KOPT-K1 (cell line): Measurements from ENCODE around the gene XKR3.
"Not testable (repeated sequence)": the region's sequence is repeated elsewhere in the genome, so short reads cannot be mapped to it uniquely, and the experiment has no call there.

Experiments used
- H3K27ac ChIP-seq: fragments of 200-600 bp; sonication (generic); 2 replicates; pipeline ENCODE4 v1.5.1; 2016; ENCODE audit warnings: antibody characterized with exemption, mild to moderate bottlenecking, low read depth, low read length; ENCODE audit not compliant: poor library complexity, severe bottlenecking
- H3K36me3 ChIP-seq: fragments of 200-600 bp; sonication (generic); 2 replicates; pipeline ENCODE4 v1.5.1; 2017; ENCODE audit warnings: antibody characterized with exemption, mild to moderate bottlenecking, low read length, moderate library complexity; ENCODE audit not compliant: insufficient read depth
- H3K9me3 ChIP-seq: fragments of 200-600 bp; sonication (generic); 2 replicates; pipeline ENCODE4 v1.5.1; 2017; ENCODE audit warnings: antibody characterized with exemption, low read length, mild to moderate bottlenecking; ENCODE audit not compliant: insufficient read depth, poor library complexity, severe bottlenecking

The XKR3 gene

DNA sequence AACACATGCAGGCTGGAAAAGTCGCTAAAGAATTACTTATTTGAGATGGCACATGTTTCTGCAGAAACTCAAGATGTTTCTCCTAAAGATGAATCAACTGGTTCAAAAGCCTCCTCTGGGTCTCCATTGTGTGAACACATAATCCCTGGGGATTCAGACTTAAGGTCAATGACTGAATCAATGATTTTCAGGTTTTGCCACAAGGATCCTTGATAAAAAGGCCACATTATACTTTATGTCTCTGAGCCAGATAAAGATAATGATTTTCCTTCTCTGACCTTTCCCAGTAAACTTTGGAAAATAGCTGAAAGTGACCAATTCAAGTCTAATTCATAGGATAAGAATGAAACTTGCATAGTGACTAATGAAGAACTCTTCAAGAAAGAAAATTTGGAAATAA lies 2.3 kb upstream of the XKR3 start:
- H3K9me3 ChIP-seq, result peaks cover 4% of the 10 kb centered on the region
- no peak overlapping the region for H3K27ac ChIP-seq
- no peaks in the 10 kb centered on the region for H3K36me3 ChIP-seq

- Histone ChIP-seq H3K27ac (no peak overlapping the region), H3K36me3 (no peaks in the 10 kb centered on the region), H3K9me3 (peaks cover 12% of the 10 kb centered on the region)
Measured at GRCh38 chr22:16819249-16819648, 6.0 kb downstream of the XKR3 start.

DNA sequence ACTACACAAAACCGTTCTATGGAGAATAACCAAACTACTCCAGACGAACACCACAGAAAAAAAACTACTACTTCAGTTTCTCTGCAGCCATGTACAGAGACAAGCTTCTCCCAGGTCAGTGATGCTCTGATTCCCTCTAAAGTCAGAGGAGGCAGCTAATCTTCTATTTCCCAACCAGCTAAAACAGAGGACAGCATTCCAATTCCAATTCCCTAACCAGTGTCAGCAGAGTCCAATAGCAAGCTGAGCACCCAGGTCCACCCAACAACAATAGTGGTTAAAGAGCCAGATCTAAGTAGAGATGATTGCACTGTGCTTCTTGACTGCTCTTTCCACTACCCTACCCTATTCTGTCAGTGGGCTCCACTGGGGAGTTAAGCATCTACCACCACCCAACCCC lies 6.7 kb downstream of the XKR3 start:
- Histone ChIP-seq H3K9me3 (peaks cover 12% of the 10 kb centered on the region), H3K27ac (no peak overlapping the region), H3K36me3 (no peaks in the 10 kb centered on the region)

DNA sequence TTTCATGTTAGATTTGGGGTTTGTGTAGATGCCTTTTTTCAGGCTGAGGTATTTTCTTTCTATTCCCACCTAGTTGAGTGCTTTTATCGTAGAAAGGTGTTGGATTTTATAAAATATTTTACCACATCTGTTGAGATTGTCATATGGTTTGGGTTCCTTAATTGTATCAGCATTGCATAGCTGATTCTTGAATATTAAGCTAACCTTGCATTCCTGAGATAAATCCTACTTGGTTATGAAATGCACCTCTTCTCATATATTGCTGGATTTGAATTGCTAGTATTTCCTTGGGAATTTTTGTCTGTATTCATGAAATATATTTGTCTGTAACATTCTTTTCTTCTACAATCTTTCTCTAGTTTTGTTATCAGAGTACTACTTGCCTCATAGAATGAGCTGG lies 10.1 kb downstream of the XKR3 start:
- no peak overlapping the region for H3K27ac ChIP-seq
- no peaks in the 10 kb centered on the region for H3K36me3 ChIP-seq
- peaks cover 8% of the 10 kb centered on the region for H3K9me3 ChIP-seq

- Histone ChIP-seq H3K36me3 (no peaks in the 10 kb centered on the region), H3K9me3 (peaks cover 7% of the 10 kb centered on the region), H3K27ac (no peak overlapping the region)
Measured at GRCh38 chr22:16810188-16810802, 14.9 kb downstream of the XKR3 start.

- Histone ChIP-seq H3K27ac (no peak overlapping the region), H3K36me3 (no peaks in the 10 kb centered on the region), H3K9me3 (no peaks in the 10 kb centered on the region)
Measured at GRCh38 chr22:16808744-16809143, 16.5 kb downstream of the XKR3 start.

- Histone ChIP-seq H3K27ac (no peak overlapping the region), H3K9me3 (no peaks in the 10 kb centered on the region), H3K36me3 (no peaks in the 10 kb centered on the region)
Measured at GRCh38 chr22:16807109-16807508, 18.1 kb downstream of the XKR3 start.

GRCh38 chr22:16806401-16806800 lies 18.8 kb downstream of the XKR3 start:
- Histone ChIP-seq H3K9me3 (no peaks in the 10 kb centered on the region), H3K27ac (no peak overlapping the region), H3K36me3 (no peaks in the 10 kb centered on the region)

DNA sequence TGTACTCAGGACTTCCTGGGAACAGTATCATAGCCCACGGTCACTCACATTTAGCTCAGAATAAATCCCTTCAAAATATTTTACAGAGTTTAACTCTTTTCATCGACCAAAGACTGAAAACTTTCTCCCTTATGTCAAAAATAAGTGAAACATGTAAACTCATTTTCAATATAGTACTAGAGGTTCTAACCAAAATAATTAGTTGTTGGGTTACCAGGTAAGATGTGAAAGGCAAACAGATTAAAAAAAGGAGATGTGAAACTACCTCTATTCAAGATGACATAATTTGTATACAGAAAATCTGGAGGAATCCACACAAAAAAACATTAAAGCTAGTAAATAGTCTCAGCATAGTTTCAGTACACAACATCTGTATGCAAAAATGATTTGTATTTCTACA lies 20.3 kb downstream of the XKR3 start:
- Histone ChIP-seq H3K27ac (no peak overlapping the region), H3K9me3 (no peaks in the 10 kb centered on the region), H3K36me3 (no peaks in the 10 kb centered on the region)

DNA sequence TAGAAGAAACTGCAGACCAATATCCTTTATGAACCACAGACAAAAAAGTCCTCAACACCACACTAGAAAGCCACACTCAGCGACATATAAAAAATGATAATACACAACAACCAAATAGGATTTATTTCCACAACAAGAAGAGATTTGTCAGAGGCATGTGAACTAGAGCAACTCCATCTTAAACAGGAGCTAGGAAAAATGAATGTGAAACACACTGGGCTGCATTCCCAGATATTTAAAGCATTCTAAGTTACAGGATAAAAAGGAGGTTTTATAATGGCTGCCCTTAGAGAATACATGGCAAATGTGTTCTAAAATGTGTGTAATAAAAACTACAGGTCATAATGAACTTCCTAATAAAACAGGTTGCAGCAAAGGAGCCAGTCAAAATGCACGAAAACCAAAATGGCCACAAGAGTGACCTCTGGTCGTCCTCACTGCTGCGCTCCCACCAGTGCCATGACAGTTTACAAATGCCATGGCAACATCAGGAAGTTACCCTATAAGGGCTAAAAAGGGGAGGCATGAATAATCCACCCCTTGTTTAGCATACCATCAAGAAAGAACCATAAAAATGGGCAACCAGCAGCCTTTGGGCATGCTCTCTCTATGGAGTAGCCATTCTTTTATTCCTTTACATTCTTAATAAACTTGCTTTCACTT lies 21.8 kb downstream of the XKR3 start:
- Histone ChIP-seq H3K27ac (no peak overlapping the region), H3K9me3 (no peaks in the 10 kb centered on the region), H3K36me3 (no peaks in the 10 kb centered on the region)

GRCh38 chr22:16801571-16801970 lies 23.6 kb downstream of the XKR3 start:
- no peaks in the 10 kb centered on the region for H3K9me3 ChIP-seq
- no peak overlapping the region for H3K27ac ChIP-seq
- no peaks in the 10 kb centered on the region for H3K36me3 ChIP-seq

GRCh38 chr22:16801088-16801487 lies 24.1 kb downstream of the XKR3 start:
- no peaks in the 10 kb centered on the region for H3K9me3 ChIP-seq
- H3K36me3 ChIP-seq, result no peaks in the 10 kb centered on the region
- no peak overlapping the region for H3K27ac ChIP-seq

- Histone ChIP-seq H3K36me3 (no peaks in the 10 kb centered on the region), H3K27ac (no peak overlapping the region), H3K9me3 (no peaks in the 10 kb centered on the region)
Measured at GRCh38 chr22:16800358-16800757, 24.9 kb downstream of the XKR3 start.

- not testable (repeated sequence) for H3K36me3 ChIP-seq
Measured at GRCh38 chr22:16795504-16795903, 29.7 kb downstream of the XKR3 start.

DNA sequence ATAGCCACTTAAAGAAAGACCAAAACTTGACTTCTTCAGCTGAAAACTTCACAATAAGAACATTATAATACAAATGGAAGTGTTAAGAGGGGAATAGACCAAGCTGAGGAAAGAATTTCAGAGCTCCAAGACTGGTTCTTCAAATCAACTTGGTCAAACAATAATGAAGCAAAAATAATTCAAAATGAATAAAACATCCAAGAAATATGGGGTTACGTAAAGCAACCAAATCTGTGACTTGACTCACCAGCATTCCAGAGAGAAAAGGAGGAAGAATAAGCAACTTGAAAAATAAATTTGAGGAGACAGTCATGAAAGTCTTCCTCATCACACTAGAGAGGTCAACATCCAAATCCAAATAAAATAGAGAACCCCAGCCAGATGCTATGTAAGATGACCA lies 31.4 kb downstream of the XKR3 start:
- Histone ChIP-seq H3K9me3 (no peaks in the 10 kb centered on the region), H3K36me3 (no peaks in the 10 kb centered on the region), H3K27ac (no peak overlapping the region)

More at GRCh38 chr22:16795504-16795903, 29.7 kb downstream of the XKR3 start:
- not testable (repeated sequence) for H3K27ac ChIP-seq, H3K9me3 ChIP-seq

- Histone ChIP-seq H3K36me3 (no peaks in the 10 kb centered on the region), H3K9me3 (no peaks in the 10 kb centered on the region), H3K27ac (no peak overlapping the region)
Measured at GRCh38 chr22:16789860-16790493, 35.2 kb downstream of the XKR3 start.
